ENCODE results near the gene LIPE.
A peak's percentile ranks its signal among the peaks of the same experiment; 100 is the strongest.
"Not testable (repeated sequence)": the region's sequence is repeated elsewhere in the genome, so short reads cannot be mapped to it uniquely, and the experiment has no call there.

LIPE gene

GRCh38 chr19:42459926-42460325 lies 32.7 kb upstream of the LIPE start:
- Mint-ChIP-seq H3K9me3 (no peaks in the 10 kb centered on the region), H3K27ac (no peak overlapping the region), H3K4me3 (no peak overlapping the region), H3K4me1 (ENCODE audit: low read depth) (peaks cover 6% of the 10 kb centered on the region), H3K27me3 (ENCODE audit: low read depth) (no peaks in the 10 kb centered on the region), H3K36me3 (ENCODE audit: low read depth) (no peaks in the 10 kb centered on the region)

DNA sequence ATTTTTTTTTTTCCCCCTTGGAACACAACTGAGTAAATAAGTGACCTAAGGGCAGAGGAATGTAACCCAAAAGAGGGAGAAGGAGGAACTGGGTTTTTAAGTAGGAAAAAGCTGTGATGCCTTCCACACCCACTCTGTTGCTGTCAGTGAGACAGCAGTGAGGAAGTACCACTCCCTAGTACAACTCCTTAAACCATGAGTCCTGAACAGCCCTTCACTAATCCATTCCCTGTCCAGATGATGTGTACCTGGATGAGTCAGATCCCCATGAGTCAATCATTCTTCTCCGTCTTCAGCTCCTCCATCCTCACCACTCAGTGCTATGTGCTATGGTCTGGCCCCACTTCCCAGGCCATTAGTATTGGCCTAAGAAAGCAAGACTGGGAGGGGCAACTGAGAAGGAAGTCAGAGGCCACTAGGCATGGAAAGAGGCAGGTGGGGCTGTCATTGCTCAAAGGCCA lies 28.5 kb upstream of the LIPE start:
- H3K4me3 Mint-ChIP-seq, result no peak overlapping the region
- no peaks in the 10 kb centered on the region for H3K9me3 Mint-ChIP-seq
- H3K36me3 Mint-ChIP-seq (ENCODE audit: low read depth), result no peaks in the 10 kb centered on the region
- peaks cover 5% of the 10 kb centered on the region for H3K27me3 Mint-ChIP-seq (ENCODE audit: low read depth)
- H3K4me1 Mint-ChIP-seq (ENCODE audit: low read depth), result peaks cover 12% of the 10 kb centered on the region
- H3K27ac Mint-ChIP-seq, result no peak overlapping the region

GRCh38 chr19:42455086-42455485 lies 27.9 kb upstream of the LIPE start:
- H3K27me3 Mint-ChIP-seq (ENCODE audit: low read depth), result peaks cover 5% of the 10 kb centered on the region
- no peaks in the 10 kb centered on the region for H3K9me3 Mint-ChIP-seq
- H3K4me3 Mint-ChIP-seq, result no peak overlapping the region
- H3K4me1 Mint-ChIP-seq (ENCODE audit: low read depth), result peaks cover 12% of the 10 kb centered on the region
- H3K36me3 Mint-ChIP-seq (ENCODE audit: low read depth), result no peaks in the 10 kb centered on the region
- no peak overlapping the region for H3K27ac Mint-ChIP-seq

- H3K27ac Mint-ChIP-seq, result no peak overlapping the region
- H3K9me3 Mint-ChIP-seq, result no peaks in the 10 kb centered on the region
Measured at GRCh38 chr19:42452590-42452989, 25.4 kb upstream of the LIPE start.

DNA sequence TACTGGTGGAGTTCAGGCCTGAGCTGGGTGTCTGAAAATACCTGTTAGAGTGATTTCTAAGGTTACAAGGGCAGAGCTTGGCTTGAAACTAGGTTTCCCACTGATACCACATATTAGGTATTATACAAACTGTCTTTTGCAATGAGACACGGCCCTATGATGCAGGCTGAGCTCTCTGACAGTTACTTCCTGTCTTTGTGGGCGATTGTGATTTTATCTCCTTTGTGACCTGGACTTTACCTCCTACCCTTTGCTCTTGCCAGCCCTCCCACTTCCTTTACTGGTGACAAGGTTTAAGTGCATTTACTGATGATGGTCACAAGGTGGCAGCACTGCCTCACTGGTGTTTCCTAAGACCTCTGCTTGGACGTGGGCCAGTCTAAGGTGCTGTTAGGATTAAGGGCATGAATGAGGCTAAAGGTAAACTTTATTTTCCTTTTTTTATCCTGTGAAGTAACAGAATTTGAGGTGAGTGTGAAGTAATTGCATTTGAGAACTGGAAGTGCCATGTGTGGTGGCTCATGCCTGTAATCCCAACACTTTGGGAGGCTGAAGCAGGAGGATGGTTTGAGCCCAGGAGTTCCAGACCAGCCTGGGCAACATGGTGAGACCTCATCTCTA lies 23.2 kb upstream of the LIPE start:
- Mint-ChIP-seq H3K4me3 (no peak overlapping the region), H3K36me3 (ENCODE audit: low read depth) (no peaks in the 10 kb centered on the region), H3K4me1 (ENCODE audit: low read depth) (peaks cover 7% of the 10 kb centered on the region), H3K9me3 (no peaks in the 10 kb centered on the region), H3K27ac (no peak overlapping the region), H3K27me3 (ENCODE audit: low read depth) (peaks cover 5% of the 10 kb centered on the region)

More at GRCh38 chr19:42452590-42452989, 25.4 kb upstream of the LIPE start:
- no peaks in the 10 kb centered on the region for H3K36me3 Mint-ChIP-seq (ENCODE audit: low read depth)
- peaks cover 5% of the 10 kb centered on the region for H3K27me3 Mint-ChIP-seq (ENCODE audit: low read depth)
- H3K4me1 Mint-ChIP-seq (ENCODE audit: low read depth), result peaks cover 10% of the 10 kb centered on the region
- no peak overlapping the region for H3K4me3 Mint-ChIP-seq

DNA sequence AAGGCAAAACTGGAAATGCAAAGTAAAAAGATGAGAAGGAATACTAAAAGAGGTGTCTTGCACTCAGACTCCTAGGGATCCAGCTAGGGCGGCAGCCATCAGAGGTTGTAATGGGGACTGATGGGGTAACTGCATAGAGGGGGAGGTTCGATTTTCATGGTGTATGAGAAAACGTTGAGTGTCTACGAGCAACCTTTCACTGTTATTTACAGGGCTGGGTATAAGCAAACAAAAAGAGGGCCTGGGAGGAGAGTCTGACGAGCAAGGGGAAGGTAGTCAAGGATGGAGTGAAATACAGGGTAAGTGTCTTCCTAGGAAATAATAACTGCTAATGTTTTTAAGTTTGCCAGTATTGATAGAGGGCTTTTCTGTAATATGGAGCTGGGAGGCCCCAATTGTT lies 21.1 kb upstream of the LIPE start:
- not testable (repeated sequence) for H3K4me3 Mint-ChIP-seq; H3K9me3 Mint-ChIP-seq; H3K27ac Mint-ChIP-seq; H3K4me1 Mint-ChIP-seq (ENCODE audit: low read depth); H3K36me3 Mint-ChIP-seq (ENCODE audit: low read depth); H3K27me3 Mint-ChIP-seq (ENCODE audit: low read depth)

DNA sequence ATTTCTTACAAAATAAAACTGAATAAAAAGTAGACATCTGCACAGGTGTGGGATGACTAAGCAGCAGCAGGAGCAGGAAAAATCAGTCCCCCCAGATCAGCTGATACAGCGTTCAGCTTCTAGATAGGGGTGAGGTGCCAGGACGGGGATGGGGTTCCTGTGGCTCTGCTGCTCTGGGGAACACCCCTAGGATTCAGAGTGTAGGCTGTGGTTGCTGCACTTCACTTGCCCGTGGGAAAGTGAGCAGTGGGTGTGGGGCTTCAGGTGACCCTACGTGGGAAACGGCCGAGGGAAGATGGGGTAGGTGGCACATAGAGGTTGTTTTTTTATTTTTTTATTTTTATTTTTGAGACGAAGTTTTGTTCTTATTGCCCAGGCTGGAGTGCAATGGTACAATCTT lies 18.8 kb upstream of the LIPE start:
- Mint-ChIP-seq H3K27me3 (ENCODE audit: low read depth) (peaks cover 3% of the 10 kb centered on the region), H3K9me3 (no peaks in the 10 kb centered on the region), H3K4me3 (no peak overlapping the region), H3K27ac (no peak overlapping the region), H3K4me1 (ENCODE audit: low read depth) (peaks cover 6% of the 10 kb centered on the region), H3K36me3 (ENCODE audit: low read depth) (no peaks in the 10 kb centered on the region)

DNA sequence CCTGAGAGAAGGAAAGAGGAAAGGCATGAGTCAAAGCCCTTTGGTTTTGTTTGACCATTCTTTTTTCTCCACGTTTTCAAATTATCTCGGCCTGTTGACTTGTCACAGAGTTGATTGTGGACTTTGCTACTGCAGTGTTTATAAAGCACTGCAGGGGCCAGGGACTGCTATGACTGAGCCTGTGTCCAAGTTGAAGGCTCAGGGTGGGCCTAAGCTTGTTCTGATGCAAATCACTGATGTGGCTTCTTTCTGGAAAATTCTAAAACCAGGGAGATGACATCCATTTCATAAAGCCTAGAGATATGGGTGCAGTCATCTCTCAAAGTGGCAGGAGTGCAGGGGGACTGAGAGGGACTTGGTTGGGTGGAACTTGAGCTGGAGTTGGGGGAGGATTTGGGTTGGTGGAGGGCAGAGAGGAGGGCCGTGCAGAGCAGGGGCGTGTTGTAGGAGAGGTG lies 16.8 kb upstream of the LIPE start:
- Mint-ChIP-seq H3K27ac (no peak overlapping the region), H3K36me3 (ENCODE audit: low read depth) (no peaks in the 10 kb centered on the region), H3K4me3 (no peak overlapping the region), H3K9me3 (no peaks in the 10 kb centered on the region), H3K4me1 (ENCODE audit: low read depth) (peaks cover 16% of the 10 kb centered on the region), H3K27me3 (ENCODE audit: low read depth) (peaks cover 3% of the 10 kb centered on the region)

DNA sequence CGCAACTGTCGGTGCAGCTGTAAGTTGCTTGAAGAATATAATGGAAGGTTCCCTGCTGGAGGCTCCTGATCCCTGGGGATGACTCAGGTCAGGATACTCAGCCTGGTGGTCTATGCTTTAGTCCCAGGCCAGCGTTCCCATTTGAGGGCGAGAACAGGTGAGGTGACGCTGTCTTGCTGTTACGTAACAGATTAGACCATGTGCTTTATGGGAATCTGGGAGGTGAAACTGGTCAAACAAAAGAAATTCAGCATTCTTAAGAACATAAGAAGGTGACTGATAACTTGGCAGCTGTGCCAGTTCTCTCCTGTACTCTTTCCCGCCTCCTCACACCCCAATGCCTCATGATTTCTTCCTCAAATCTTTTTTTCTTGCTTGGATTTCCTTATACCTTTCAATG lies 15.6 kb upstream of the LIPE start, which contains the start of gene CXCL17:
Gene CXCL17 (minus strand): TSS at position 114 of the 400 bp plus-strand sequence. CDS start 114 bp downstream, outside the sequence.
- Mint-ChIP-seq H3K27me3 (ENCODE audit: low read depth) (peaks cover 8% of the 10 kb centered on the region), H3K36me3 (ENCODE audit: low read depth) (no peaks in the 10 kb centered on the region), H3K4me3 (no peak within 1 kb of the TSS), H3K4me1 (ENCODE audit: low read depth) (peaks cover 21% of the 10 kb centered on the region), H3K9me3 (no peaks in the 10 kb centered on the region), H3K27ac (no peak within 1 kb of the TSS)

DNA sequence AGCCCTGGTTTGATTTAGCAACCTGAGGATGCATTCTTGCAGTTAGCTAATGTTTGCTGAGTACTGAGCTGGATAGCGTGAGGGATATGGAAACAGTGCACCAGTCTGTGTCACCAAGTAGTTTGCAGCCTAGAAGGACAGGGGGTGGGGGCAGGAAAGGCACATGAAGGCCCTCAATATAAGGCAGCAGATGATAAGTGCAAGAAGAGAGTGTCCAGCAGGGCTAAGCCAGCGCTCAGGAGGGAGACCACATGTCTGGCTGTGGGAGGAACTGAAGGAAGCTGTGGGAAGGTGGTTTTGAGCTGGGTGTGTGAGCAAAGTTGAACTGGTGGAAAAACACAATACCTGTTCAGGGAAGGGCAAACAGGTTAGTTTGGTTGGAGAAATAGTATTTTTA lies 13.9 kb upstream of the LIPE start:
- Mint-ChIP-seq H3K4me3 (peak overlapping the region; percentile 26), H3K4me1 (ENCODE audit: low read depth) (peaks cover 21% of the 10 kb centered on the region), H3K36me3 (ENCODE audit: low read depth) (no peaks in the 10 kb centered on the region), H3K27ac (peak overlapping the region; percentile 23), H3K9me3 (no peaks in the 10 kb centered on the region), H3K27me3 (ENCODE audit: low read depth) (peaks cover 8% of the 10 kb centered on the region)

- peak overlapping the region; percentile 1 for H3K27ac Mint-ChIP-seq
- H3K4me3 Mint-ChIP-seq, result no peak overlapping the region
- no peaks in the 10 kb centered on the region for H3K36me3 Mint-ChIP-seq (ENCODE audit: low read depth)
- H3K4me1 Mint-ChIP-seq (ENCODE audit: low read depth), result peaks cover 21% of the 10 kb centered on the region
- H3K27me3 Mint-ChIP-seq (ENCODE audit: low read depth), result peaks cover 8% of the 10 kb centered on the region
- no peaks in the 10 kb centered on the region for H3K9me3 Mint-ChIP-seq
Measured at GRCh38 chr19:42440357-42441048, 13.3 kb upstream of the LIPE start.

DNA sequence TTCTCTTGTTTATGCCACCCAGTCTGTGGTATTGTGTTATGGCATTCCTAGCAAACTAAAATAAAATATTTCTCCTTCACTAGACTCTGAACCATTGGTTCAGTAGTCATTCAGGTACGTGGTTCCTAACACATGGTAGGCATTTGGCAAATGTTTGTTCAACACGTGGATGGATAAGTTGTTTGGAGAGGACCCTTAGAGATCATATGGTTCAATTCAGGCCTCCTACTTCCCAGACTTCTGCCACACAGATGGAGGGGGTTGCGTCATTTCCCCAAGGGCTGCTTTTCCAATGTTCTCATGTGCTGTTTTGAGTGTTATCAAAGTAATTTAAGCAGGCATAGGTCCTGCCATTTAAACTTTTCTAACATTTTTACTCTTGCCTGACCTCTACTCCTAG lies 8.8 kb upstream of the LIPE start:
- Mint-ChIP-seq H3K4me1 (ENCODE audit: low read depth) (peaks cover 18% of the 10 kb centered on the region), H3K27ac (no peak overlapping the region), H3K4me3 (no peak overlapping the region), H3K9me3 (no peaks in the 10 kb centered on the region), H3K36me3 (ENCODE audit: low read depth) (no peaks in the 10 kb centered on the region), H3K27me3 (ENCODE audit: low read depth) (peaks cover 4% of the 10 kb centered on the region)

DNA sequence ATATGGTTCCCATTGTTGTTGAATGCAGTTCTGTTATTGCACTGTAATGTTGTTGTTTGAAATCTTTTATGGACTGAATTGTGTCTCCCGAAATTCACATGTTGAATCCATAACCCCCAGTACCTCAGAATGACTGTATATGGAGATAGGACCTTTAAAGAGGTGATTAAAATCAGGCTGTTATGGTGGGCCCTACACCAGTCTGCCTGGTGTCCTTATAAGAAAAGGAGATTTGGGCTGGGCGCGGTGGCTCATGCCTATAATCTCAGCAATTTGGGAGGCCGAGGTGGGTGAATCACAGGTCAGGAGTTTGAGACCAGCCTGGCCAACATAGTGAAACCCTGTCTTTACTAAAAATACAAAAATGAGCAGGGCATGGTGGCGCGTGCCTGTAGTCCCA lies 8.1 kb upstream of the LIPE start:
- Mint-ChIP-seq H3K9me3 (no peaks in the 10 kb centered on the region), H3K27ac (no peak overlapping the region), H3K27me3 (ENCODE audit: low read depth) (peaks cover 4% of the 10 kb centered on the region), H3K36me3 (ENCODE audit: low read depth) (no peaks in the 10 kb centered on the region), H3K4me3 (no peak overlapping the region), H3K4me1 (ENCODE audit: low read depth) (peaks cover 11% of the 10 kb centered on the region)

- peaks cover 7% of the 10 kb centered on the region for H3K4me1 Mint-ChIP-seq (ENCODE audit: low read depth)
- no peaks in the 10 kb centered on the region for H3K9me3 Mint-ChIP-seq
- H3K27ac Mint-ChIP-seq, result no peak overlapping the region
- H3K4me3 Mint-ChIP-seq, result no peak overlapping the region
- H3K27me3 Mint-ChIP-seq (ENCODE audit: low read depth), result peaks cover 6% of the 10 kb centered on the region
- H3K36me3 Mint-ChIP-seq (ENCODE audit: low read depth), result no peaks in the 10 kb centered on the region
Measured at GRCh38 chr19:42433503-42434260, 6.5 kb upstream of the LIPE start.

GRCh38 chr19:42431486-42431885 lies 4.3 kb upstream of the LIPE start:
- Mint-ChIP-seq H3K27ac (no peak overlapping the region), H3K27me3 (ENCODE audit: low read depth) (peaks cover 5% of the 10 kb centered on the region), H3K4me1 (ENCODE audit: low read depth) (peaks cover 2% of the 10 kb centered on the region), H3K36me3 (ENCODE audit: low read depth) (no peaks in the 10 kb centered on the region), H3K4me3 (no peak overlapping the region), H3K9me3 (no peaks in the 10 kb centered on the region)

Measured in T-helper 1 cell treated with Interleukin-12 subunit alpha and Interleukin-12 subunit beta and Interleukin-4 antibody, amounts not matched to agents 30 μg/mL and 1 μg/mL, for 36 hours (primary cell).